Measurements from ENCODE around the gene EVC2.

EVC2 gene

GRCh38 chr4:5572751-5573150, 135.6 kb downstream of the EVC2 start:
- Histone ChIP-seq H3K79me1 (ENCODE audit: low read depth, low read length) (no peaks in the 10 kb centered on the region), H3K27me3 (ENCODE audit: control insufficient read depth in 3 of 3, insufficient read depth in 3 of 3, low read depth in 1 of 3, low read length in 3 of 3) (no peaks in the 10 kb centered on the region), H3K4me3 (ENCODE audit: low read length in 2 of 2) (no peak overlapping the region), H2AFZ (ENCODE audit: low read length) (no peak overlapping the region), H3K4ac (ENCODE audit: low read length) (no peak overlapping the region), H3K14ac (ENCODE audit: low read length) (no peak overlapping the region), H3K4me1 (ENCODE audit: control insufficient read depth in 2 of 2, insufficient read depth in 1 of 2, low read depth in 1 of 2, low read length in 2 of 2) (peaks cover 0 to 4% of the 10 kb centered on the region in 2 donors), H3K36me3 (replicated peaks in 1 of 2; ENCODE audit: control insufficient read depth in 2 of 2, insufficient read depth in 2 of 2, low read length in 2 of 2) (peaks cover 0 to 13% of the 10 kb centered on the region in 2 donors), H2BK12ac (ENCODE audit: low read length) (no peak overlapping the region), H4K91ac (ENCODE audit: low read depth, low read length, poor library complexity) (no peak overlapping the region), H4K8ac (ENCODE audit: low read depth, low read length) (no peak overlapping the region), H3K27ac (replicated peaks; ENCODE audit: low read length) (no peak overlapping the region), H3K9ac (ENCODE audit: low read depth, low read length, poor library complexity) (no peak overlapping the region), H2BK15ac (ENCODE audit: low read length) (peak overlapping the region; percentile 27), H2BK120ac (ENCODE audit: low read depth, low read length) (no peak overlapping the region), H2AK5ac (ENCODE audit: low read depth, low read length) (no peak overlapping the region), H3K23ac (ENCODE audit: low read depth, low read length, poor library complexity) (no peak overlapping the region), H3K4me2 (ENCODE audit: insufficient read depth, low read length, poor library complexity, severe bottlenecking) (no peak overlapping the region), H3K9me3 (replicated peaks in 1 of 2; ENCODE audit: control insufficient read depth in 2 of 2, insufficient read depth in 1 of 2, low read depth in 1 of 2, low read length in 2 of 2) (peaks cover 0 to 2% of the 10 kb centered on the region in 2 donors), H3K18ac (ENCODE audit: low read length) (peak overlapping the region; percentile 36), H2BK5ac (ENCODE audit: low read length) (no peak overlapping the region)
- WGBS, 2 donors (ENCODE audit: extremely low coverage in 2 of 2, insufficient read length in 2 of 2, insufficient replicate concordance in 1 of 2): no CpG with 5 or more reads among the region's 5 CpGs
- no peak for DNase-seq (ENCODE audit: low spot score)

- Histone ChIP-seq H3K4me2 (ENCODE audit: insufficient read depth, low read length, poor library complexity, severe bottlenecking) (no peak overlapping the region), H4K91ac (ENCODE audit: low read depth, low read length, poor library complexity) (no peak overlapping the region), H3K36me3 (replicated peaks in 1 of 2; ENCODE audit: control insufficient read depth in 2 of 2, insufficient read depth in 2 of 2, low read length in 2 of 2) (peaks cover 0 to 13% of the 10 kb centered on the region in 2 donors), H3K14ac (ENCODE audit: low read length) (no peak overlapping the region), H2BK15ac (ENCODE audit: low read length) (no peak overlapping the region), H3K4me3 (ENCODE audit: low read length in 2 of 2) (no peak overlapping the region), H3K79me1 (ENCODE audit: low read depth, low read length) (no peaks in the 10 kb centered on the region), H3K18ac (ENCODE audit: low read length) (no peak overlapping the region), H3K4ac (ENCODE audit: low read length) (no peak overlapping the region), H3K27ac (replicated peaks; ENCODE audit: low read length) (no peak overlapping the region), H3K9me3 (replicated peaks in 1 of 2; ENCODE audit: control insufficient read depth in 2 of 2, insufficient read depth in 1 of 2, low read depth in 1 of 2, low read length in 2 of 2) (peaks cover 0 to 2% of the 10 kb centered on the region in 2 donors), H3K4me1 (ENCODE audit: control insufficient read depth in 2 of 2, insufficient read depth in 1 of 2, low read depth in 1 of 2, low read length in 2 of 2) (peaks cover 0 to 4% of the 10 kb centered on the region in 2 donors), H3K27me3 (ENCODE audit: control insufficient read depth in 3 of 3, insufficient read depth in 3 of 3, low read depth in 1 of 3, low read length in 3 of 3) (no peaks in the 10 kb centered on the region), H2BK120ac (ENCODE audit: low read depth, low read length) (no peak overlapping the region), H2BK12ac (ENCODE audit: low read length) (no peak overlapping the region), H2AK5ac (ENCODE audit: low read depth, low read length) (no peak overlapping the region), H4K8ac (ENCODE audit: low read depth, low read length) (no peak overlapping the region), H3K9ac (ENCODE audit: low read depth, low read length, poor library complexity) (no peak overlapping the region), H2AFZ (ENCODE audit: low read length) (no peak overlapping the region), H3K23ac (ENCODE audit: low read depth, low read length, poor library complexity) (no peak overlapping the region), H2BK5ac (ENCODE audit: low read length) (no peak overlapping the region)
- DNase-seq (ENCODE audit: low spot score): no peak
- no CpG with 5 or more reads among the region's 2 CpGs for WGBS, 2 donors (ENCODE audit: extremely low coverage in 2 of 2, insufficient read length in 2 of 2, insufficient replicate concordance in 1 of 2)
Measured at GRCh38 chr4:5572114-5572513, 136.2 kb downstream of the EVC2 start.

- Histone ChIP-seq H3K4me3 (ENCODE audit: low read length in 2 of 2) (no peak overlapping the region), H3K4ac (ENCODE audit: low read length) (no peak overlapping the region), H2BK15ac (ENCODE audit: low read length) (no peak overlapping the region), H2BK12ac (ENCODE audit: low read length) (no peak overlapping the region), H3K79me1 (ENCODE audit: low read depth, low read length) (no peaks in the 10 kb centered on the region), H3K4me1 (ENCODE audit: control insufficient read depth in 2 of 2, insufficient read depth in 1 of 2, low read depth in 1 of 2, low read length in 2 of 2) (peaks cover 0 to 4% of the 10 kb centered on the region in 2 donors), H3K36me3 (replicated peaks in 1 of 2; ENCODE audit: control insufficient read depth in 2 of 2, insufficient read depth in 2 of 2, low read length in 2 of 2) (peaks cover 0 to 13% of the 10 kb centered on the region in 2 donors), H2AK5ac (ENCODE audit: low read depth, low read length) (no peak overlapping the region), H4K91ac (ENCODE audit: low read depth, low read length, poor library complexity) (no peak overlapping the region), H3K27ac (replicated peaks; ENCODE audit: low read length) (no peak overlapping the region), H3K9ac (ENCODE audit: low read depth, low read length, poor library complexity) (no peak overlapping the region), H3K14ac (ENCODE audit: low read length) (no peak overlapping the region), H2AFZ (ENCODE audit: low read length) (no peak overlapping the region), H4K8ac (ENCODE audit: low read depth, low read length) (no peak overlapping the region), H2BK120ac (ENCODE audit: low read depth, low read length) (no peak overlapping the region), H3K9me3 (replicated peaks in 1 of 2; ENCODE audit: control insufficient read depth in 2 of 2, insufficient read depth in 1 of 2, low read depth in 1 of 2, low read length in 2 of 2) (peaks cover 0 to 2% of the 10 kb centered on the region in 2 donors), H2BK5ac (ENCODE audit: low read length) (no peak overlapping the region), H3K23ac (ENCODE audit: low read depth, low read length, poor library complexity) (no peak overlapping the region), H3K27me3 (ENCODE audit: control insufficient read depth in 3 of 3, insufficient read depth in 3 of 3, low read depth in 1 of 3, low read length in 3 of 3) (no peaks in the 10 kb centered on the region), H3K4me2 (ENCODE audit: insufficient read depth, low read length, poor library complexity, severe bottlenecking) (no peak overlapping the region), H3K18ac (ENCODE audit: low read length) (no peak overlapping the region)
- no CpG with 5 or more reads among the region's 5 CpGs for WGBS, 2 donors (ENCODE audit: extremely low coverage in 2 of 2, insufficient read length in 2 of 2, insufficient replicate concordance in 1 of 2)
- no peak for DNase-seq (ENCODE audit: low spot score)
Measured at GRCh38 chr4:5571646-5572045, 136.7 kb downstream of the EVC2 start.

GRCh38 chr4:5569451-5569850, 138.9 kb downstream of the EVC2 start:
- no peak overlapping the region for H3K4me3 ChIP-seq (ENCODE audit: low read length in 2 of 2)
- H3K18ac ChIP-seq (ENCODE audit: low read length): no peak overlapping the region
- H3K4me2 ChIP-seq (ENCODE audit: insufficient read depth, low read length, poor library complexity, severe bottlenecking): no peak overlapping the region
- H4K8ac ChIP-seq (ENCODE audit: low read depth, low read length): no peak overlapping the region
- H3K14ac ChIP-seq (ENCODE audit: low read length): no peak overlapping the region
- no peak for DNase-seq (ENCODE audit: low spot score)
- H3K36me3 ChIP-seq (replicated peaks in 1 of 2; ENCODE audit: control insufficient read depth in 2 of 2, insufficient read depth in 2 of 2, low read length in 2 of 2): peaks cover 0 to 14% of the 10 kb centered on the region in 2 donors
- H4K91ac ChIP-seq (ENCODE audit: low read depth, low read length, poor library complexity): no peak overlapping the region
- no peaks in the 10 kb centered on the region for H3K79me1 ChIP-seq (ENCODE audit: low read depth, low read length)
- no peak overlapping the region for H2BK120ac ChIP-seq (ENCODE audit: low read depth, low read length)
- no peak overlapping the region for H3K27ac ChIP-seq (replicated peaks; ENCODE audit: low read length)
- no peak overlapping the region for H2AK5ac ChIP-seq (ENCODE audit: low read depth, low read length)
- peaks cover 0 to 4% of the 10 kb centered on the region in 2 donors for H3K4me1 ChIP-seq (ENCODE audit: control insufficient read depth in 2 of 2, insufficient read depth in 1 of 2, low read depth in 1 of 2, low read length in 2 of 2)
- H3K23ac ChIP-seq (ENCODE audit: low read depth, low read length, poor library complexity): no peak overlapping the region
- WGBS, 2 donors (ENCODE audit: extremely low coverage in 2 of 2, insufficient read length in 2 of 2, insufficient replicate concordance in 1 of 2): no CpG with 5 or more reads among the region's 5 CpGs
- H3K4ac ChIP-seq (ENCODE audit: low read length): no peak overlapping the region
- H2BK15ac ChIP-seq (ENCODE audit: low read length): no peak overlapping the region
- H2BK12ac ChIP-seq (ENCODE audit: low read length): no peak overlapping the region
- no peaks in the 10 kb centered on the region for H3K27me3 ChIP-seq (ENCODE audit: control insufficient read depth in 3 of 3, insufficient read depth in 3 of 3, low read depth in 1 of 3, low read length in 3 of 3)
- no peak overlapping the region for H2BK5ac ChIP-seq (ENCODE audit: low read length)
- no peak overlapping the region for H3K9ac ChIP-seq (ENCODE audit: low read depth, low read length, poor library complexity)
- no peak overlapping the region for H2AFZ ChIP-seq (ENCODE audit: low read length)
- peaks cover 0 to 1% of the 10 kb centered on the region in 2 donors for H3K9me3 ChIP-seq (replicated peaks in 1 of 2; ENCODE audit: control insufficient read depth in 2 of 2, insufficient read depth in 1 of 2, low read depth in 1 of 2, low read length in 2 of 2)

Data from neuronal stem cell (in vitro differentiated cells).